Hepatocyte (in vitro differentiated cells): Measurements from ENCODE around the gene ELK3.

Experiments used
- EZH2 ChIP-seq: fragments of 200-600 bp; sonication (generic); IDR thresholded peaks from 2 replicates; pipeline ENCODE4 v1.6.1; 2016; ENCODE audit warnings: antibody characterized with exemption, mild to moderate bottlenecking, borderline replicate concordance
- TF ChIP-seq, protein P1 (sequence below): fragments of 200-600 bp; sonication (generic); IDR thresholded peaks from 2 replicates; pipeline ENCODE4 v1.5.1; 2016; ENCODE audit warnings: antibody characterized with exemption, mild to moderate bottlenecking; ENCODE audit not compliant: poor library complexity

DNA sequence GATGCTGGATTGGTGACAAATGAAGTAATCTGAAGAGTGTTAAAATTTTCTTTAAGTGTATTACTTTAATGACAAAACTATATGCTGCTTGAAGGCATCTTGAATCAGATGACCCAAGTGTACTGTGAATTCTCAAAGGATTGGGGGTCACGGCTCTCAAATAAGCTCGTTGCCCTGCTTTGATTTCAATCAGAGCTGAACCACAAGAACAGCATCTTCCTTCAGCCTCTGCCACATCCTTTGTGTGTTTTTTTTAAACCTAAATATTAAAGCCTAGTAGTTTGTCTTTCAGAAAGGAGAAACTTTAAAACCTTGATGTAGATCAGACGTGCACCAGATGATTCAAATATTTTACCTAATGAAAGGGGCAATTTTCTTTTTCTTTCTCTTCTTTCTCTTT, 11.7 kb downstream of the ELK3 start:
- TF ChIP-seq, protein P1, sequence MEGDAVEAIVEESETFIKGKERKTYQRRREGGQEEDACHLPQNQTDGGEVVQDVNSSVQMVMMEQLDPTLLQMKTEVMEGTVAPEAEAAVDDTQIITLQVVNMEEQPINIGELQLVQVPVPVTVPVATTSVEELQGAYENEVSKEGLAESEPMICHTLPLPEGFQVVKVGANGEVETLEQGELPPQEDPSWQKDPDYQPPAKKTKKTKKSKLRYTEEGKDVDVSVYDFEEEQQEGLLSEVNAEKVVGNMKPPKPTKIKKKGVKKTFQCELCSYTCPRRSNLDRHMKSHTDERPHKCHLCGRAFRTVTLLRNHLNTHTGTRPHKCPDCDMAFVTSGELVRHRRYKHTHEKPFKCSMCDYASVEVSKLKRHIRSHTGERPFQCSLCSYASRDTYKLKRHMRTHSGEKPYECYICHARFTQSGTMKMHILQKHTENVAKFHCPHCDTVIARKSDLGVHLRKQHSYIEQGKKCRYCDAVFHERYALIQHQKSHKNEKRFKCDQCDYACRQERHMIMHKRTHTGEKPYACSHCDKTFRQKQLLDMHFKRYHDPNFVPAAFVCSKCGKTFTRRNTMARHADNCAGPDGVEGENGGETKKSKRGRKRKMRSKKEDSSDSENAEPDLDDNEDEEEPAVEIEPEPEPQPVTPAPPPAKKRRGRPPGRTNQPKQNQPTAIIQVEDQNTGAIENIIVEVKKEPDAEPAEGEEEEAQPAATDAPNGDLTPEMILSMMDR = no peak
- no peak for TF ChIP-seq EZH2
